Islet precursor cell (in vitro differentiated cells): ENCODE results near the gene SWAP70.
"Not testable (repeated sequence)": the region's sequence is repeated elsewhere in the genome, so short reads cannot be mapped to it uniquely, and the experiment has no call there.

Experiments used
- DNase-seq: peaks from one replicate; pipeline ENCODE4 v3.0.0-alpha.2; 2018

Gene SWAP70

DNA sequence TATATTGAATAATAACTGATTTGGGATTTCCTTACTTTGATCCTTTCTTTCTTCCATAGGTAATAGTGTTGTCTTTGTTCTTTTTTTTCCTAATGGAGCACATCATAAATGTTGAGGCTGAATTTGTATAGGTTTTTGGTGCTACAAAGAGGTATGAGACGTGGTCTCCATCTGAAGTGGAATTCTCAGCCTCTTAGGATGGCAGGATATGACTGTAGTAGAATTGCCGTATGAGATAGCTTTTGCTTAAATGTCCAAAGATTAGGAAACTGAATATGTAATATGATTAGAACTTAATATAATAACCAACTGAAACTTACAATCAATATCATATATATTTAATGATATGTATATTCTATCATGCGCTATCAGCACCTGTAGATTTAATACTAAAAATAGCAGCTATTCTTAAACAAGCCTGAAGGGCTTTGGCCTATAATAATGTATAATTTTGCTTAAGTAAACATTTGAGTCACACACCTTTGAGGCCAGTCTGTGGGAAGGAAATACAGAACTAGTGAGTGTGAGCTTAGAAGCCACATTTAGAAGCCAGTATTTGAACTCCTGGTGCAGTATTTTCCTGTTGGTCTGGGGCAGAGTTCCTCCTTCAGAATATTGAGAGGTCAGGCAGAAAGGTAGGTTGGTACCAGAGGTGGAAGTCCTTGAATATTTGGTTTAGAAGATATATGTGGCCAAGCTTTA is 62.6 kb downstream of the SWAP70 start:
- DNase-seq, result no peak

GRCh38 chr11:9728058-9728457 is 64.2 kb downstream of the SWAP70 start:
- no peak for DNase-seq

GRCh38 chr11:9731256-9731655 is 67.4 kb downstream of the SWAP70 start:
- DNase-seq, result no peak

GRCh38 chr11:9732453-9732852 is 68.6 kb downstream of the SWAP70 start:
- DNase-seq, result no peak

DNA sequence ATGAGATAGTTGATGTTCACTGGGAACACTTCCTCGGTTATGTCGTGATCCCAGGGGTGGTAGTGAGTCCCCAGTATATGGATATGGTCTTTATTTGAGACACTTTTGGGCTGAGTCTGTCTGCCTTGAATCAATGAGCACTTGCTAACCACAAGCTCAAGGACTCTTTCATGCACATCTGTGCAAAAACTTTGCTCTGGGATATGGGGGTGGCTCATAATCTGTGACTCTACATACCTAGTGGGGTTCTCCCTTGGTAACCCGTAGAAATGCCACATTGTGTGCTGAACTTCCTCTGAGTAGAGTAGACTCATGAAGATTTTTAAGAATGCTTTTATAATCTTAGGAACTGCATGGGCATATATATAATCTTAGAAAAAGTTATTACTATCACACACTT is 69.3 kb downstream of the SWAP70 start:
- no peak for DNase-seq

DNA sequence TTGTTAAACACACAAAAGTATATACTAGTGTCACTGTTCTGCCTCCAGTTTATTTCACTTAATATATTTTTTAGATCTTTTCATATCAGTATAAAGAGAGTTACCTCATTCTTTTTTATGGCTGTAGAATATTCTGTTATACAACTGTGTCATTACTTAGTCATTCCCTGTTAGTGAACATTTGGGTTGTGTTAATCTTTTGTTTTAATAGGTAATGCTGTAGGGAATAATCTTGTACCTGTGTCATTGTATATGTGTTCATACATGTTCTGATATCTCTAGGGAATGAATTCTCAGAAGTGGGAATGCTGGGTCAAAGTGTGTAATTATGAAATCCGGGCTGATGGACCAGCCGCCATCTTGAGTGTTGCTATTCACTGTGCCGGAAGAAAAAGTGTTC is 71.4 kb downstream of the SWAP70 start:
- no peak for DNase-seq

DNA sequence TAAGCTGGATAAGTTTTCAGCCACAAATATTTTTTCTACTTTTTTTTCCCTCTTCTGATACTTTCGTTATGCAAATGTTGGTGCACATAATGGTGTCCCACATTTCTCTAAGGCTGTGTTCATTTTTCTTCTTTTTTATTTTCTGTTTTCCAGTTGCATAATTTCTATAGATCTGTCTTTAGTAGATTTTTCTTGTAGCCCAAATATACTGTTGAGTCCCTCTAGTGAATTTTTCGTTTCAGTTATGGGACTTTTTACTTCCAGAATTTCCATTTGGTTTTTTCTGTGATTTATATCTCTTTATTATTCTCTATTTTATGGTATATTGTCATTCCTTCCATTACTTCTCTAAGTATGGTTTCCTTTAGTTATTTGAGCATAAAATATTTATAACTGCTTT is 72.0 kb downstream of the SWAP70 start:
- no peak for DNase-seq

GRCh38 chr11:9736365-9736764 is 72.5 kb downstream of the SWAP70 start:
- no peak for DNase-seq

GRCh38 chr11:9738116-9738515 is 74.2 kb downstream of the SWAP70 start:
- DNase-seq, result no peak

DNA sequence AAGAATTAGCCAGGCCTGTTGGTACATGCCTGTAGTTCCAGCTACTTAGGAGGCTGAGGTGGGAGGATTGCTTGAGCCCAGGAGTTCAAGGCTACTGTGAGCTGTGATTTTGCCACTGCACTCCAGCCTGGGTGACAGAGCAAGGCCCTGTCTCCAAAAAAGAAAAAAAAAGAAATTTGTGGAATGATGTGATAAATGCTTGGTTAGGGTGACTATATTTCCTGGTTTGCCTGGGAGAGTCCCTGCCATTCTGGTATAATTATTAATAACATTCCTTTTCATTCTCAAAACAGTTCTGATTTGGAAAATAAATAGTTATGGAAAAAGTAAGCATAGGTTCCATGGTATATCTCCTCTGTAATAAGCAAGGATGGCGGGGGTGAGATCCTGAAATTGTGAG is 74.8 kb downstream of the SWAP70 start:
- DNase-seq, result no peak

DNA sequence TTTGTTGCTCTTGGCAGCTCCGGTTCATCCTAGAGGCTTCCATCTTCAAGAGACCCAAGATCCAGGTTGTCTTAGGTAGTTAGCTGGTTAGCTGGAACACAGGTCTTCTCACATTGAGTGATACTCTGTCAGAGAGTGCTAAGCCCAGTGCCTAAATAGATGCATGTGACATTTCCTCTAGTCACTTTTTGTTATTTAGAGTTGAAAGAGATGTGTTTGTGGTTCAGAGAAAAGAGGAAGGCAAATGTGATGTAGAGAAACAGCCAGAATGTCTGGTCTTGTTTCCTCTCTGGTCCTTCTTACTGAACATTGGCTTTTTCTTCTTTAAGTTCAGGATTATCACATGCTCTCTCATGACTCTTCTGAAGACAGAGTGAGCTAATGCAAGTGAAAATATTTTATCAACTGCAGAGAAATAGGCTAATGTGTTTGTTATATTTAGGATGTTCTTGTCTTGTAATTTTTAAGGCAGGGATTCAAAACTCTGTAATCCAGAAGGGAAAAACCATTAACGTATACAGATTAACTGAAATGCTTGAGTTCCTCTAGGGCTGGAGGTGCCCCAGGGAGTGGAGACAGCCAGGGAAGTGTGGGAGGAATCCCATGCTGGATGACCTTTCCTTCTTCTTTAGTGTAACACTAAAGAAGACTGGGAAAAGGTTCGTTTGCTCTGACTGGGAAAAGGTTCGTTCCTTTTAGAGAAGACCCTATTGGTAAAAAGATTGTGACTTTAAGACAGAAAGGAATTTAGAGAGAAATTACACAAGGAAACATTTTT is 75.4 kb downstream of the SWAP70 start:
- no peak for DNase-seq

DNA sequence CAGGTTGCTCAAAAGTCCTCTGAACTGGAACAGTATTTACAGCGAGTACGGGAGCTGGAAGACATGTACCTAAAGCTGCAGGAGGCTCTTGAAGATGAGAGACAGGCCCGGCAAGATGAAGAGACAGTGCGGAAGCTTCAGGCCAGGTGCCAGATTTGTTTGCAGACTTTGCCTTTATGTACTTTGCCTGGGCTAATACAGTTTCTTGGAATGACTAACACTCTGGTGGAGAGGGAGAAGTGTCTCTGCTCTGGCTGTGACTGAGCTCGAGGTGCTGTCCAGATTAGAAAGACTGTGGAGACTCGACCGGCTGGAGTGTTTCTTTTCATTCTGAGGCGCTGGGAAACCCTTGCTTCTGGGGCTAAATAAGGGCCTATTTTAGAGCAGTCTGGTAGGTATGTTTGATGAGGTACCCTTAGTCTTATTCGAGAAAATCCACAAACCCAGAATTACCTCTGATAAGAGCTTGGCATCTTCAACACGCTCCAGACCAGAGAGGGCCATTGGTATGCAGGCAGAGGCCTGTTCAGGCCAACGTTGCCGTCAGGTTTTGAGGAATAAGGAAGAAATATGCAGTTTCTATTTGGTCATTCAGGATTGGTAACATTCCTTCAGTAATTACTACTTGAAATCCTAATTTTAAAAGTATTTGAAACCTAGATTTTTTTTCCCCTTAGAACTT is 76.5 kb downstream of the SWAP70 start:
- DNase-seq, result peak; percentile 72

DNA sequence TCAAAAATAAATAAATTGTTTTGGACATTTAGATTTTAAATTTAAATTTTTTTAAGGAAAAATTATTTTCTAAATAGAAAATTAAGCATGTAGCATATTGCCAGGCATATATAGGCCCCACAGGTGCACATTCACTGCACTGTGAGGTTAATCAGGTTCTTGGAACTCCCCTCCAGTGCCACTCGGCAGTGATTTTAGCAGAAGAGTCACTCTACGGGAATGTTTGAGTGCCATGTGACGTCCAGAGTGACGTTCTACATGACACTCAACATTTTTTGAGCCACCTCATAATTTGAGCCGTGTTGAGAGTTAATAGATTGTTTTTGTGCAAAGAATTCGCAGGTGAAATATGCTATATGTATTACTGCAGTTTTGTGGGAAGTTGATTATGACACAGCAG is 77.4 kb downstream of the SWAP70 start:
- DNase-seq, result no peak

GRCh38 chr11:9743512-9743911 is 79.6 kb downstream of the SWAP70 start:
- DNase-seq, result not testable (repeated sequence)

DNA sequence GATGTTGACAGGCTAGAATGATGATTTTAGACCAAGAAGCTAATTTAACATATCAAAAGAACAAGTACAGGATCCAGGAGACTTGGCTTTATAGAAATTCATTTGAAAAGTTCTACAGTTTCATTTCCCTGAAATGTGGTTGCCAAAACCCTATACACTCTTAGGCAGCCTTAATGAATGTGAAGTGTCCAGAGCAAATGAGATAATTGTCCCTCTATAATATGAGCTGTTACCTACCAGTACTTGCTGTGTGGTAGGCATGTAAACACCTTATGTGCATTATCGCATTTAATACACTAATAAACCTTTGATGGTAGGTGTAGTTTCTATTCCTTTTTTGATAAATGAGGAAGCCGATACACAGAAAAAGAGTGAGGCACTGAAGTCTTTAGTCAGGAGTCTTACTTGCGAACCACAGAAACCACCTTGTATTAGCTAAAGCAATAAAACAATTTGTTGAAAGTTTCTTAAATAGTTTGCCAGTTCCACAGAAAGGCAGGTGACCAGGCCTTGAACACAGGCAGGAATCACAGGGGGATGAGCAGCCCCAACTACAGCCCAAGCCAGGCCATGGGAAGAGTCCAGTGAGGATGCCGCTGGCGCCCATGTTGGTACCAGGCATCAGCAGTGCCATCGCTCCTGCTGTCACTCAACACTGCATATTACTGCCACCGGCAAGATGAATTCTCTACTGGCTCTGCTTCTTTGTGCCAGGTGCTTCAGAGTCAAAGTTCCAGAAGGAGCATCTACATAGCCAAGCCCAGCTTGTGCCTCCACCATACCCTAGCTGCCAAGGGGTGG is 81.7 kb downstream of the SWAP70 start:
- DNase-seq, result no peak

- no peak for DNase-seq
Measured at GRCh38 chr11:9747229-9747628, 83.4 kb downstream of the SWAP70 start.

DNA sequence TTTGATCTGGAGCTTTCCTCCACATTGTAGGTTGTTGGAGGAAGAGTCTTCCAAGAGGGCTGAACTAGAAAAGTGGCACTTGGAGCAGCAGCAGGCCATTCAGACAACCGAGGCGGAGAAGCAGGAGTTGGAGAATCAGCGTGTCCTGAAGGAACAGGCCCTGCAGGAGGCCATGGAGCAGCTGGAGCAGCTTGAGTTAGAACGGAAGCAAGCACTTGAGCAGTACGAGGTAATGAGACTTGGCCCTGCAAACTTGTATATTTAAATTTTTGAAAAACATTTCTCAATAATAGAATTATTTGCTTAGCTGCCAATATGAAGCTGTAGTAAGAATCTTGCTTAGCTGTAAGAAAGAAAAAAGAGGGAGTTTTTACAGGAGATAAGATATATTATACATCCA is 84.0 kb downstream of the SWAP70 start:
- no peak for DNase-seq

GRCh38 chr11:9748361-9748970 is 84.6 kb downstream of the SWAP70 start:
- DNase-seq, result peak; percentile 82

GRCh38 chr11:9750551-9750950 is 86.7 kb downstream of the SWAP70 start:
- DNase-seq, result no peak

DNA sequence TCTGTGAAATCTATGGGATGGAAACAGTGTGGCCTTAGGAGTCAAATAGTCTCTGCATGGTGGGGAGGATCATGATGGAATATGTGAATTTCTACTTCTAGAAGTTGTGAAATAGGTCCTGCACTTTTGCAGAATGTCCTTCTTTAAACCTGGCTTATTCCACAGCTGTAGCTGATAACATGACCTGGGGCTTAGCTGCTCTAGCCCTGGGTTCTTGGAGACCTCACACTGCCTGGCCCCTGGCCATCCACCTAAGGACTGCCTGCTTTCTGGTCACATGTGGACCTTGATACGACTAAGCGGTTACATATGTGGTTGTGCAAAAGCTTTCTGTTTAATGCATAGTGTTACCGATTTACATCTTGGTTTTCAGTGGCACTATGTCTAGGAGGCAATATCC is 88.2 kb downstream of the SWAP70 start:
- no peak for DNase-seq

DNA sequence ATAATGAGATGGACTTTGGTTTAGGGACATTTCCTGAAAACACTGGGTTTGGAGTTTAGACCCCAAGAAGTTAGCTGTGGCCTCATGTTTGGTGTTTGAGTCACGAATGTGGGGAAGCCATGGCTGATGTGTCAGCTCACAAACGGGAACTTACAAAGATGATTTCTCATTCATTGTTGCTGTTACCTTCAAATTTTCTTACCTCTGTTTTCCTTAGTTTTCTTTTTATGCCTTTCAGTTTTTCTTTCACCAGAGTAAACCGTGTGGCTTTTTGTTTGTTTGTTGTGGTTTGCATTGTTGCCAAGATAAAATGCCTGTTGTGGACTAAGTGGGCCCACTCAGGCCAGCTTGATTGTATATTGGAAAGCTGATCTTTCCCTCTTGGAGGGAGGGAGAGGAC is 89.1 kb downstream of the SWAP70 start:
- peak; percentile 19 for DNase-seq

DNA sequence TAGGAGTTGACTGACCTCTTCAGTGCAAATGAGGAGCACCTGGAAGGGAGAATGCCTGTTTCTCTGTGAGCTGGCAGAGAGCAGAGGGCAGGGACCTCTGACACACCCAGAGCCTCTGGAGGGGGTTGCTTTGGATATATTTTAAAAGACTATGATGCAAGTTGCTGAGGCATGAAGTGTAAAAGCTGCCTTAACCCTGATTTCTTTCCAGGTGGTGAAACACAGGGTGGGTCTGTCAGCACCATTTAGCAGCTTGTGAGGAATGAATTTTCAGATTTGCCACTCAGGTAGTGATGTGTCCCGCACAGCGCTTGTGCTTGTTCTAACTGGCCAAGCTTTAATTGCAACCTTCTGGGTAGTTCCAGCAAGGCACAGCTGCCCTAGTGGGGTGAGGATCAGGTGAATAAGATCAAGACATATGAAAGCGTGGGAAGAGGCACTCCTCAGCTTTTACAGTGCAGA is 90.2 kb downstream of the SWAP70 start:
- DNase-seq, result peak; percentile 49
